Peyer's patch (tissue), 4 donors: ENCODE data around the gene NODAL. TPM values are rescaled to one million over a fixed set of nuclear protein-coding genes. Genes with fewer than 3 reads are reported as not detected.

Experiments
- DNase-seq, 3 donors: peaks; one replicate each; pipeline ENCODE4 v3.0.0-alpha.2; 2017 to 2019
- H3K27ac ChIP-seq, 4 donors: fragments of 200-600 bp; sonication (generic); one replicate each; pipeline ENCODE4 v1.5.1; 2016 to 2019
- H3K27me3 ChIP-seq, 2 donors: fragments of 200-600 bp; sonication (generic); one replicate each; pipeline ENCODE4 v1.5.1; 2019
- H3K36me3 ChIP-seq, 3 donors: fragments of 200-600 bp; sonication (generic); one replicate each; pipeline ENCODE4 v1.5.1; 2016 to 2019
- H3K4me1 ChIP-seq, 4 donors: fragments of 200-600 bp; sonication (generic); one replicate each; pipeline ENCODE4 v1.5.1; 2016 to 2019
- H3K4me3 ChIP-seq, 4 donors: fragments of 200-600 bp; sonication (generic); 1 replicate in 3 of 4; 2 replicates in 1 of 4; pipeline ENCODE4 v1.5.1; 2016 to 2019; ENCODE audit warnings: mild to moderate bottlenecking in 1 of 4
- H3K9me3 ChIP-seq, 4 donors: fragments of 200-600 bp; sonication (generic); one replicate each; pipeline ENCODE4 v1.5.1; 2016 to 2019; ENCODE audit warnings: mild to moderate bottlenecking in 1 of 4
- CTCF ChIP-seq, 6 experiments: fragments of 450-650 bp in 4 of 6; fragments of 200-600 bp in 2 of 6; sonication (generic) in 1 of 6; IDR thresholded peaks; one replicate each; pipeline ENCODE4 v1.5.1; 2017 to 2019; ENCODE audit warnings: antibody characterized with exemption in 6 of 6, mild to moderate bottlenecking in 3 of 6, moderate library complexity in 1 of 6
- POLR2A ChIP-seq, 2 donors: fragments of 450-650 bp; IDR thresholded peaks; one replicate each; pipeline ENCODE4 v1.5.1; 2017; ENCODE audit warnings: antibody characterized with exemption in 2 of 2, mild to moderate bottlenecking in 2 of 2, moderate library complexity in 2 of 2
- total RNA-seq, 4 donors: library from RNA; depleted of rRNA; stranded (reverse); fragments of >200 nt; gene quantifications; one replicate each; pipeline ENCODE4 v1.1.0, GENCODE V29; 2016

The NODAL gene
- total RNA-seq, 4 donors from 2014 or later: not detected

- Histone ChIP-seq H3K4me3 (no peak overlapping the region), H3K27me3 (peaks cover 0 to 3% of the 10 kb centered on the region in 2 donors), H3K4me1 (peaks cover 0 to 4% (median 3%) of the 10 kb centered on the region in 4 donors), H3K36me3 (no peaks in the 10 kb centered on the region), H3K27ac (no peak overlapping the region), H3K9me3 (no peaks in the 10 kb centered on the region)
- no peak for TF ChIP-seq CTCF (IDR thresholded peaks at IDR 0.05)
- no peak for TF ChIP-seq POLR2A (IDR thresholded peaks at IDR 0.05)
- DNase-seq: no peak
These were observed 6.0 kb downstream of the NODAL start for GRCh38 chr10:70435241-70436085.

- TF ChIP-seq POLR2A (IDR thresholded peaks at IDR 0.05) (no peak), CTCF (IDR thresholded peaks at IDR 0.05) (no peak)
- no peak overlapping the region for H3K4me3 ChIP-seq
These were observed 7.8 kb downstream of the NODAL start for GRCh38 chr10:70433581-70434280.

GRCh38 chr10:70432561-70433263, 8.8 kb downstream of the NODAL start:
- peak in 1 of 3 donors; percentile 37 for DNase-seq
- Histone ChIP-seq H3K27ac (peak overlapping the region in 1 of 4 donors; percentile 83), H3K36me3 (peaks cover 0 to 17% (median 0%) of the 10 kb centered on the region in 3 donors), H3K27me3 (no peaks in the 10 kb centered on the region), H3K4me1 (peaks cover 0 to 7% (median 0%) of the 10 kb centered on the region in 4 donors), H3K4me3 (no peak overlapping the region), H3K9me3 (no peaks in the 10 kb centered on the region)
- no peak for TF ChIP-seq POLR2A (IDR thresholded peaks at IDR 0.05)
- no peak for TF ChIP-seq CTCF (IDR thresholded peaks at IDR 0.05)

More at GRCh38 chr10:70433581-70434280, 7.8 kb downstream of the NODAL start:
- H3K27me3 ChIP-seq: no peaks in the 10 kb centered on the region
- peaks cover 0 to 7% (median 0%) of the 10 kb centered on the region in 4 donors for H3K4me1 ChIP-seq
- no peaks in the 10 kb centered on the region for H3K9me3 ChIP-seq
- no peak overlapping the region for H3K27ac ChIP-seq
- H3K36me3 ChIP-seq: peaks cover 0 to 6% (median 0%) of the 10 kb centered on the region in 3 donors
- peak in 1 of 3 donors; percentile 36 for DNase-seq

- Histone ChIP-seq H3K36me3 (peaks cover 0 to 23% (median 0%) of the 10 kb centered on the region in 3 donors), H3K27me3 (no peaks in the 10 kb centered on the region), H3K9me3 (no peaks in the 10 kb centered on the region), H3K4me3 (no peak overlapping the region), H3K27ac (peak overlapping the region in 2 of 4 donors; percentile 46 to 83), H3K4me1 (peaks cover 0 to 7% (median 0%) of the 10 kb centered on the region in 4 donors)
- TF ChIP-seq CTCF (IDR thresholded peaks at IDR 0.05): no peak
- no peak for TF ChIP-seq POLR2A (IDR thresholded peaks at IDR 0.05)
- DNase-seq: peak in 1 of 3 donors; percentile 39
These were observed 9.4 kb downstream of the NODAL start for GRCh38 chr10:70432101-70432500.
